MM.1S (cell line): Measurements from ENCODE around the gene AKR1B15.

Experiments used
- CTCF ChIP-seq: fragments of 300-600 bp; sonication (generic); IDR thresholded peaks from 2 replicates; pipeline ENCODE4 v1.5.1; 2016; ENCODE audit warnings: antibody characterized with exemption, low read length, mixed read lengths
- EZH2phosphoT487 ChIP-seq: fragments of 300-600 bp; sonication (generic); IDR thresholded peaks from 2 replicates; pipeline ENCODE4 v1.6.1; 2018; ENCODE audit warnings: antibody characterized with exemption, low read length

DNA sequence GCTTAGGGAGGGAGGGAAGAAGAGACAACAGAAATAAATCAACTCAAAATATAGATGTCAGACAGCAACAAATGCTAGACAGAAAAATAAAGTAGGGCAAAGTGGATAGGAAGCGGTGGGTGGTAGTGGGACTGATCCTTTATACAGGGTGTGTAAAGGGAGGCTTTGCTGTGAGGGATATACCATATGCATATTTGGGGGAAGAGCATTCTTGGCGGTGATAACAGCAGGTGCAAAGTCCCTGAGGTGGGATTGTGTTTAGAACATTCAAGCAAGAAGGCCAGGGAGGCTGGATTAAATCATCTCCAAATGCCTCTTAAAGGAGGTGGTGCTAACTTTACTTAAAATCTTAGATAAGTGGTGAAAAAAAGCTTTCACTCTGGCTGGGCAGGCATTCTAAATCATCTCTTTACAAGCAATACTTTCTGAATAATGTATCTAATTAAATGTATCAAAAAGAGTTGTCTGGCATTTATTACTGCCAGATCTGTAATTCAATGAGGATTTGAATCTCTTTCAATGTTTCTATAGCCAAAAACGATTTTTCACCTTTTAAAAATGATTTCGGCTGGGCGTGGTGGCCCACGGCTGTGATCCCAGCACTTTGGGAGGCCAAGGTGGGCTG lies 9.4 kb upstream of the AKR1B15 start:
- TF ChIP-seq CTCF: no peak
- no peak for TF ChIP-seq EZH2phosphoT487
